MM.1S (cell line): ENCODE data around the gene ECSCR.
"Not testable (repeated sequence)": the region's sequence is repeated elsewhere in the genome, so short reads cannot be mapped to it uniquely, and the experiment has no call there.

Experiments used
- CTCF ChIP-seq: fragments of 300-600 bp; sonication (generic); IDR thresholded peaks from 2 replicates; pipeline ENCODE4 v1.5.1; 2016; ENCODE audit warnings: antibody characterized with exemption, low read length, mixed read lengths
- EZH2phosphoT487 ChIP-seq: fragments of 300-600 bp; sonication (generic); IDR thresholded peaks from 2 replicates; pipeline ENCODE4 v1.6.1; 2018; ENCODE audit warnings: antibody characterized with exemption, low read length

DNA sequence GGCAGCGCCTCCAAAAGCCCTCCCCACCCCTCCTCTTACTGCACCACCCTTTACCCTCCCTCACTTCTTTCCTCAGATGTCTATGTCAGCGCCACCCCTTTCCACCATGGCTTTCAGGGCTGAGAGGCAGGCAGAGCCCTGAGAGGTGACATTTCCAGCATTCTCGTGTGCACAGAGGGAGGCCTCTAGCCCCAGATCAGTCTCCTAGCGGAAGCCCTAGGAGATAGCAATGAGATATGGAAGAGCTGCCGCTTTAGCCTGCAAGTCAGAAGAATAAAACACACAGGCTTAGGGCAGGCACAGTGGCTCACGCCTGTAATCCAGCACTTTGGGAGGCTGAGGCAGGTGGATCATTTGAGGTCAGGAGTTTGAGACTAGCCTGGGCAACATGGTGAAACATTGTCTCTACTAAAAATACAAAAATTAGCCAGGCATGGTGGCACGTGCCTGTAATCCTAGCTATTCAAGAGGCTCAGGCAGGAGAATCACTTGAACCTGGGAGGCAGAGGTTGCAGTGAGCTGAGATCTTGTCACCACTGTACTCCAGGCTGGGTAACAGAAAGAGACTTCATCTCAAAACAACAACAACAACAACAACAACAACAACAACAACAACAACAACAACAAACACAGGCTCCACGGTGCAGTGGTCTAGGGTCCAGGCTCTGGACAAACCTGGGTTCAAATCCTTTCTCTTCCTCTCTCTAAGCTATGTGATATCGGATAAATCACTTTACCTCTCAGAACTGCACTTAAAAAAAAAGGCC is 16.3 kb upstream of the ECSCR start:
- TF ChIP-seq CTCF, EZH2phosphoT487: not testable (repeated sequence)
